HUES48 (cell line): Measurements from ENCODE around the gene KIF22.

Experiments
- H3K27ac ChIP-seq: one replicate; pipeline ENCODE4 v1.7.0; 2013; ENCODE audit warnings: low read depth, low read length, inconsistent platforms
- H3K27me3 ChIP-seq: 2 replicates; pipeline ENCODE4 v1.6.1; 2013; ENCODE audit warnings: mild to moderate bottlenecking, low read length; ENCODE audit not compliant: control insufficient read depth, insufficient read depth
- H3K36me3 ChIP-seq: 2 replicates; pipeline ENCODE4 v1.6.1; 2013; ENCODE audit warnings: low read length; ENCODE audit not compliant: control insufficient read depth, insufficient read depth
- H3K4me1 ChIP-seq: 2 replicates; pipeline ENCODE4 v1.6.1; 2013; ENCODE audit warnings: mild to moderate bottlenecking, low read length; ENCODE audit not compliant: control insufficient read depth, insufficient read depth
- H3K4me3 ChIP-seq: 2 replicates; pipeline ENCODE4 v1.5.1; 2013; ENCODE audit warnings: mild to moderate bottlenecking, low read depth, low read length
- H3K9ac ChIP-seq: 2 replicates; pipeline ENCODE4 v1.6.1; 2013; ENCODE audit warnings: mild to moderate bottlenecking, low read depth, low read length, moderate library complexity
- H3K9me3 ChIP-seq: 2 replicates; pipeline ENCODE4 v1.6.1; 2013; ENCODE audit warnings: low read length; ENCODE audit not compliant: control insufficient read depth, insufficient read depth

Gene KIF22

GRCh38 chr16:29816694-29817441 lies 26.3 kb downstream of the KIF22 start:
- H3K27me3 ChIP-seq: no peaks in the 10 kb centered on the region
- H3K4me1 ChIP-seq: peaks cover 22% of the 10 kb centered on the region
- peaks cover 33% of the 10 kb centered on the region for H3K36me3 ChIP-seq
- no peaks in the 10 kb centered on the region for H3K9me3 ChIP-seq
- peak overlapping the region; percentile 92 for H3K27ac ChIP-seq
- H3K4me3 ChIP-seq: peak overlapping the region; percentile 89
- H3K9ac ChIP-seq: peak overlapping the region; percentile 78

- Histone ChIP-seq H3K4me3 (no peak overlapping the region), H3K27me3 (no peaks in the 10 kb centered on the region), H3K27ac (no peak overlapping the region), H3K4me1 (peaks cover 17% of the 10 kb centered on the region), H3K9ac (no peak overlapping the region), H3K9me3 (no peaks in the 10 kb centered on the region), H3K36me3 (peaks cover 33% of the 10 kb centered on the region)
These were observed 27.5 kb downstream of the KIF22 start for GRCh38 chr16:29818082-29818481.

GRCh38 chr16:29819506-29819905 lies 29.0 kb downstream of the KIF22 start:
- Histone ChIP-seq H3K9ac (no peak overlapping the region), H3K36me3 (peaks cover 33% of the 10 kb centered on the region), H3K4me3 (no peak overlapping the region), H3K27ac (no peak overlapping the region), H3K27me3 (no peaks in the 10 kb centered on the region), H3K4me1 (peaks cover 6% of the 10 kb centered on the region), H3K9me3 (no peaks in the 10 kb centered on the region)

GRCh38 chr16:29820271-29820701 lies 29.7 kb downstream of the KIF22 start, which contains the start of gene MVP:
MVP (plus strand) TSS chr16:29820462; CDS start chr16:29830550, 10,088 bp downstream.
- H3K27ac ChIP-seq: peak within 1 kb of the TSS; percentile 2
- no peaks in the 10 kb centered on the region for H3K9me3 ChIP-seq
- H3K4me1 ChIP-seq: peaks cover 4% of the 10 kb centered on the region
- H3K9ac ChIP-seq: no peak within 1 kb of the TSS
- H3K4me3 ChIP-seq: no peak within 1 kb of the TSS
- H3K36me3 ChIP-seq: peaks cover 33% of the 10 kb centered on the region
- no peaks in the 10 kb centered on the region for H3K27me3 ChIP-seq

- H3K9me3 ChIP-seq: no peaks in the 10 kb centered on the region
- H3K4me1 ChIP-seq: peaks cover 8% of the 10 kb centered on the region
- no peak overlapping the region for H3K4me3 ChIP-seq
- H3K9ac ChIP-seq: no peak overlapping the region
- H3K27me3 ChIP-seq: no peaks in the 10 kb centered on the region
- H3K36me3 ChIP-seq: peaks cover 33% of the 10 kb centered on the region
- H3K27ac ChIP-seq: peak overlapping the region; percentile 2
These were observed 30.4 kb downstream of the KIF22 start for GRCh38 chr16:29820730-29821642.

- Histone ChIP-seq H3K36me3 (peaks cover 33% of the 10 kb centered on the region), H3K9ac (no peak overlapping the region), H3K9me3 (no peaks in the 10 kb centered on the region), H3K4me3 (no peak overlapping the region), H3K4me1 (peaks cover 8% of the 10 kb centered on the region), H3K27me3 (no peaks in the 10 kb centered on the region), H3K27ac (peak overlapping the region; percentile 2)
These were observed 31.1 kb downstream of the KIF22 start for GRCh38 chr16:29821643-29822115.

- peaks cover 8% of the 10 kb centered on the region for H3K4me1 ChIP-seq
- no peaks in the 10 kb centered on the region for H3K9me3 ChIP-seq
- H3K27ac ChIP-seq: peak overlapping the region; percentile 30
- no peak overlapping the region for H3K9ac ChIP-seq
- H3K27me3 ChIP-seq: no peaks in the 10 kb centered on the region
- peaks cover 15% of the 10 kb centered on the region for H3K36me3 ChIP-seq
- no peak overlapping the region for H3K4me3 ChIP-seq
These were observed 34.1 kb downstream of the KIF22 start for GRCh38 chr16:29824589-29825144.

GRCh38 chr16:29825145-29826044 lies 34.8 kb downstream of the KIF22 start:
- H3K27me3 ChIP-seq: no peaks in the 10 kb centered on the region
- H3K36me3 ChIP-seq: peaks cover 8% of the 10 kb centered on the region; the same call in 1 of the 2 replicates
- H3K4me1 ChIP-seq: peaks cover 8% of the 10 kb centered on the region
- H3K9me3 ChIP-seq: no peaks in the 10 kb centered on the region
- peak overlapping the region; percentile 30 for H3K27ac ChIP-seq
- no peak overlapping the region for H3K9ac ChIP-seq
- H3K4me3 ChIP-seq: no peak overlapping the region

- H3K27ac ChIP-seq: no peak overlapping the region
These were observed 35.8 kb downstream of the KIF22 start for GRCh38 chr16:29826342-29826695.

GRCh38 chr16:29830774-29831173 lies 40.2 kb downstream of the KIF22 start:
- H3K4me3 ChIP-seq: no peak overlapping the region
- H3K9me3 ChIP-seq: no peaks in the 10 kb centered on the region
- no peak overlapping the region for H3K9ac ChIP-seq

More at GRCh38 chr16:29826342-29826695, 35.8 kb downstream of the KIF22 start:
- Histone ChIP-seq H3K36me3 (no peaks in the 10 kb centered on the region), H3K9me3 (no peaks in the 10 kb centered on the region), H3K27me3 (no peaks in the 10 kb centered on the region), H3K9ac (0 out of 2 replicates have a peak overlapping the region, but pooled peaks have one; percentile 40), H3K4me3 (no peak overlapping the region), H3K4me1 (peaks cover 8% of the 10 kb centered on the region)

More at GRCh38 chr16:29830774-29831173, 40.2 kb downstream of the KIF22 start:
- H3K27ac ChIP-seq: no peak overlapping the region
- no peaks in the 10 kb centered on the region for H3K36me3 ChIP-seq
- H3K4me1 ChIP-seq: no peaks in the 10 kb centered on the region
- no peaks in the 10 kb centered on the region for H3K27me3 ChIP-seq
